ENCODE data around the gene MCRIP2.
A peak's percentile ranks its signal among the peaks of the same experiment; 100 is the strongest.

Gene MCRIP2

GRCh38 chr16:632486-633335 lies 8.9 kb upstream of the MCRIP2 start:
- DNase-seq (ENCODE audit: low spot score), result no peak

GRCh38 chr16:633336-634050 lies 8.1 kb upstream of the MCRIP2 start:
- no peak for DNase-seq (ENCODE audit: low spot score)

- DNase-seq (ENCODE audit: low spot score), result no peak
Measured at GRCh38 chr16:634051-634670, 7.5 kb upstream of the MCRIP2 start.

GRCh38 chr16:634996-635395 lies 6.6 kb upstream of the MCRIP2 start:
- DNase-seq (ENCODE audit: low spot score), result no peak

- no peak for DNase-seq (ENCODE audit: low spot score)
Measured at GRCh38 chr16:635573-636205, 5.9 kb upstream of the MCRIP2 start.

GRCh38 chr16:636206-637080 lies 5.2 kb upstream of the MCRIP2 start, which contains the start of gene METTL26:
TSS of gene METTL26 (minus strand) at chr16:636305. CDS start at chr16:636290, 15 bp downstream.
- peak; percentile 95 for DNase-seq (ENCODE audit: low spot score)

- DNase-seq (ENCODE audit: low spot score), result peak; percentile 56
Measured at GRCh38 chr16:637081-638018, 4.3 kb upstream of the MCRIP2 start.

- no peak for DNase-seq (ENCODE audit: low spot score)
Measured at GRCh38 chr16:638034-638543, 3.5 kb upstream of the MCRIP2 start.

- DNase-seq (ENCODE audit: low spot score), result no peak
Measured at GRCh38 chr16:638836-639235, 2.8 kb upstream of the MCRIP2 start.

GRCh38 chr16:640614-641013 lies 1.0 kb upstream of the MCRIP2 start:
- no peak for DNase-seq (ENCODE audit: low spot score)

GRCh38 chr16:642189-643049 lies 791 bp downstream of the MCRIP2 start:
- DNase-seq (ENCODE audit: low spot score), result peak; percentile 53

GRCh38 chr16:643050-643368 lies 1.4 kb downstream of the MCRIP2 start:
- DNase-seq (ENCODE audit: low spot score), result no peak

GRCh38 chr16:644556-644955 lies 2.9 kb downstream of the MCRIP2 start:
- no peak for DNase-seq (ENCODE audit: low spot score)

GRCh38 chr16:645852-646678 lies 4.4 kb downstream of the MCRIP2 start:
- DNase-seq (ENCODE audit: low spot score), result no peak

GRCh38 chr16:646679-647172 lies 5.1 kb downstream of the MCRIP2 start:
- DNase-seq (ENCODE audit: low spot score), result no peak

GRCh38 chr16:647173-647902 lies 5.7 kb downstream of the MCRIP2 start:
- no peak for DNase-seq (ENCODE audit: low spot score)

GRCh38 chr16:648071-648780 lies 6.6 kb downstream of the MCRIP2 start:
- no peak for DNase-seq (ENCODE audit: low spot score)
